Osteocyte (in vitro differentiated cells): ENCODE results near the gene NAGPA. TPM values are rescaled to one million over a fixed set of nuclear protein-coding genes. Genes with fewer than 3 reads are reported as not detected.

Source experiments
- DNase-seq: peaks from one replicate; pipeline ENCODE4 v3.0.0; 2021; ENCODE audit warnings: mixed read lengths; ENCODE audit not compliant: unreplicated experiment; ENCODE audit errors: extremely low spot score
- H3K27ac Mint-ChIP-seq: one replicate; pipeline ENCODE4 v1.8.0; 2021; ENCODE audit warnings: mild to moderate bottlenecking, mixed read lengths; ENCODE audit not compliant: unreplicated experiment
- H3K27me3 Mint-ChIP-seq: one replicate; pipeline ENCODE4 v1.8.0; 2021; ENCODE audit warnings: mixed read lengths; ENCODE audit not compliant: unreplicated experiment
- H3K36me3 Mint-ChIP-seq: one replicate; pipeline ENCODE4 v1.8.0; 2021; ENCODE audit warnings: mixed read lengths; ENCODE audit not compliant: unreplicated experiment
- H3K4me1 Mint-ChIP-seq: one replicate; pipeline ENCODE4 v1.8.0; 2021; ENCODE audit warnings: mixed read lengths; ENCODE audit not compliant: unreplicated experiment
- H3K4me3 Mint-ChIP-seq: one replicate; pipeline ENCODE4 v1.8.0; 2021; ENCODE audit warnings: mild to moderate bottlenecking, moderate library complexity, mixed read lengths; ENCODE audit not compliant: unreplicated experiment
- H3K9me3 Mint-ChIP-seq: one replicate; pipeline ENCODE4 v1.8.0; 2021; ENCODE audit warnings: mixed read lengths; ENCODE audit not compliant: unreplicated experiment
- CTCF ChIP-seq: fragments of 200-600 bp; sonication (generic); IDR thresholded peaks from 2 replicates; pipeline ENCODE4 v1.5.0; 2021; ENCODE audit warnings: antibody characterized with exemption, mild to moderate bottlenecking, moderate library complexity
- total RNA-seq: library from RNA; stranded (reverse); gene quantifications from 2 replicates; pipeline ENCODE4 v1.2.1, GENCODE V29; 2021

The NAGPA gene
- total RNA-seq, 1 donor from 2014 or later: 19.9 TPM

GRCh38 chr16:4976079-4976478, 57.7 kb downstream of the NAGPA start:
- Mint-ChIP-seq H3K36me3 (no peaks in the 10 kb centered on the region), H3K4me3 (no peak overlapping the region), H3K4me1 (no peaks in the 10 kb centered on the region), H3K9me3 (no peaks in the 10 kb centered on the region), H3K27me3 (peaks cover 25% of the 10 kb centered on the region), H3K27ac (no peak overlapping the region)
- TF ChIP-seq CTCF: no peak
- DNase-seq: no peak

Other genes with a start within 250 kb of the NAGPA start
- not detected in 2 replicates for gene SEPTIN12, start 245.6 kb downstream of the NAGPA start, total RNA-seq
- not detected in 2 replicates for gene SMIM22, start 238.6 kb downstream of the NAGPA start, total RNA-seq
- 16.1 and 19.1 TPM in 2 replicates for gene ROGDI, start 231.3 kb downstream of the NAGPA start, total RNA-seq
- gene GLYR1, start 186.6 kb downstream of the NAGPA start, total RNA-seq: 73.5 and 76.9 TPM in 2 replicates
- gene UBN1, start 186.5 kb downstream of the NAGPA start, total RNA-seq: 50.3 and 50.8 TPM in 2 replicates
- 9.7 and 10.3 TPM in 2 replicates for gene PPL, start 96.8 kb downstream of the NAGPA start, total RNA-seq
- not detected in 2 replicates for gene SEC14L5, start 75.6 kb downstream of the NAGPA start, total RNA-seq
- gene C16orf89, start 32.0 kb upstream of the NAGPA start, total RNA-seq: not detected in 2 replicates
- gene ALG1, start 37.9 kb upstream of the NAGPA start, total RNA-seq: 31.6 and 36.5 TPM in 2 replicates
- 9.3 and 9.9 TPM in 2 replicates for gene EEF2KMT, start 63.9 kb upstream of the NAGPA start, total RNA-seq